ENCODE data around the gene CCNK.

The CCNK gene

DNA sequence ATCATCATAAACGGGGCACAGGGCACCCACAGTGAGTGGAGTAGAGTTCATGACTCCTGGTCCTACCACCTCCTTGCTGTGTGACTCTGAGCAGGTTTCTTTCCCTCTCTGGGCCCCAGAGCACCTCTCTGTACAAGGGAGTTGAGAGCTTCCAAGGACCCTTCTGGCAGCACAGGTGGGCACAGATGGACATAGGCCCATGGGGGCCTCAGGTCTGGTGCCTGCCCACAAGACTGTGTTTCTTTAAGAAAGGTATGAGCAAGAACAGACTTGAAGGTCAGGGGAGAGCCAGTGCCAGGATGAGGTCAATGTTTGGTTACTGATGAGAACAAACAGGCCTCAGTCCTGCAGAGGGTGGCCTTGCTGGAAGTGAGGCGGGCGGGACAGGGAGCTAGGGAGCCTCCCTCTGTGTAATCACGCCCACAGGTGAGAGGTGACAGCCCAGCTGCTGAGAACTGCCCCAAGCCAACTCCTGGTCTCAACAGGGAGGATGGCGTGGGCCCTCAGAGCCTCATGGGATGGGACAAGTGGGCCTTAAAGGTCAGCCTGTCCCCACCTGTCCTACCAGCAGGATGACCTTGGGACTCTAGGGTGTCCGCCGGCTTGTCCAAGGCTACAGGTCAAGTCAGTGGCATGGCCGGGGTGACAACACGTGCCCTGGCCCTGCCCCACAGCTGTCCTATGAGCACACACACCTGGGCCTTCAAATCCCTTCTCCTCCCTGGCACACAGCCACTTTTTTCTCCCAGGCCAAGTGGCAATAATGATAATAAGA lies 73.7 kb downstream of the CCNK start:
- no peak for TF ChIP-seq SIN3A (IDR thresholded peaks at IDR 0.05; ENCODE audit: borderline replicate concordance, insufficient read depth, low read length)
- no peak for TF ChIP-seq REST (IDR thresholded peaks at IDR 0.05; ENCODE audit: insufficient read depth in 1 of 2, low read depth in 2 of 2, low read length in 2 of 2)
- TF ChIP-seq POLR2AphosphoS5 (IDR thresholded peaks at IDR 0.05; ENCODE audit: low read depth, low read length): no peak
- no peak for TF ChIP-seq TAF1 (IDR thresholded peaks at IDR 0.05; ENCODE audit: borderline replicate concordance, insufficient read depth, low read length)
- TF ChIP-seq FOXP2 (optimal IDR thresholded peaks at IDR 0.05; ENCODE audit: borderline replicate concordance, extremely low read depth, extremely low read length, insufficient read depth): no peak

- TF ChIP-seq SIN3A (IDR thresholded peaks at IDR 0.05; ENCODE audit: borderline replicate concordance, insufficient read depth, low read length): no peak
- no peak for TF ChIP-seq FOXP2 (optimal IDR thresholded peaks at IDR 0.05; ENCODE audit: borderline replicate concordance, extremely low read depth, extremely low read length, insufficient read depth)
- TF ChIP-seq TAF1 (IDR thresholded peaks at IDR 0.05; ENCODE audit: borderline replicate concordance, insufficient read depth, low read length): no peak
- TF ChIP-seq REST (IDR thresholded peaks at IDR 0.05; ENCODE audit: insufficient read depth in 1 of 2, low read depth in 2 of 2, low read length in 2 of 2): no peak
Observed at GRCh38 chr14:99556134-99556791, 75.1 kb downstream of the CCNK start.

- TF ChIP-seq TAF1 (IDR thresholded peaks at IDR 0.05; ENCODE audit: borderline replicate concordance, insufficient read depth, low read length) (no peak), REST (IDR thresholded peaks at IDR 0.05; ENCODE audit: insufficient read depth in 1 of 2, low read depth in 2 of 2, low read length in 2 of 2) (no peak), FOXP2 (optimal IDR thresholded peaks at IDR 0.05; ENCODE audit: borderline replicate concordance, extremely low read depth, extremely low read length, insufficient read depth) (no peak), SIN3A (IDR thresholded peaks at IDR 0.05; ENCODE audit: borderline replicate concordance, insufficient read depth, low read length) (no peak), POLR2AphosphoS5 (IDR thresholded peaks at IDR 0.05; ENCODE audit: low read depth, low read length) (no peak)
Observed at GRCh38 chr14:99559286-99559990, 78.2 kb downstream of the CCNK start.

- TF ChIP-seq POLR2AphosphoS5 (IDR thresholded peaks at IDR 0.05; ENCODE audit: low read depth, low read length) (no peak), FOXP2 (optimal IDR thresholded peaks at IDR 0.05; ENCODE audit: borderline replicate concordance, extremely low read depth, extremely low read length, insufficient read depth) (no peak), REST (IDR thresholded peaks at IDR 0.05; ENCODE audit: insufficient read depth in 1 of 2, low read depth in 2 of 2, low read length in 2 of 2) (no peak), SIN3A (IDR thresholded peaks at IDR 0.05; ENCODE audit: borderline replicate concordance, insufficient read depth, low read length) (no peak), TAF1 (IDR thresholded peaks at IDR 0.05; ENCODE audit: borderline replicate concordance, insufficient read depth, low read length) (no peak)
Observed at GRCh38 chr14:99560403-99560802, 79.2 kb downstream of the CCNK start.

Measured in PFSK-1 (cell line).